HEK293T (cell line): ENCODE results near the gene COP1.

Source experiments
- BHLHE40 ChIP-seq: fragments of 450-650 bp; IDR thresholded peaks from 2 replicates; pipeline ENCODE4 v1.6.1; 2016; ENCODE audit warnings: mild to moderate bottlenecking, moderate library complexity, borderline replicate concordance
- FOXA1 ChIP-seq: fragments of 450-650 bp; IDR thresholded peaks from 2 replicates; pipeline ENCODE4 v1.6.1; 2016; ENCODE audit warnings: mild to moderate bottlenecking
- HDGF ChIP-seq: fragments of 450-650 bp; IDR thresholded peaks from 2 replicates; pipeline ENCODE4 v1.6.1; 2017; ENCODE audit warnings: antibody characterized with exemption, borderline replicate concordance
- SP1 ChIP-seq: fragments of 450-650 bp; IDR thresholded peaks from 2 replicates; pipeline ENCODE4 v1.6.1; 2017
- TARDBP ChIP-seq: fragments of 450-650 bp; IDR thresholded peaks from 2 replicates; pipeline ENCODE4 v1.6.1; 2016

DNA sequence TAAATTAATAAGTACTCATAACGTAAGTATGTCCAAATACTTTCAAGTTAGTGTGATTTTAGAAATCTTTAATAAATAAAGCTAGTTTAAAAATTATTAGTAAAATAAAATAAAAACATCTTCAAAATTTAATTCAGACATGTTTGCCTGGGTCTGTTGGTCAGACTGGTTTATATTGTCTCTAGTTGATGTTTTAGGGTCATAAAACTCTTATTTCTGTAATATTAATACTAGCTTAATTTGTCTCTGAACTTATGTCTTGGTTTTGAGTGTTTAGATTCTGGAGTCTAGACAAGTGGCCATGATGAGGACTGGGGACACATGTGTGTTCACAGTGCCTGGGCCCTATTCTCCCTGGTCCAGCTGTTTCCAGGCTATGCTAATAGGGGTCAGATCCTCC, 279.1 kb downstream of the COP1 start:
- no peak for TF ChIP-seq SP1
- no peak for TF ChIP-seq TARDBP
- no peak for TF ChIP-seq BHLHE40
- TF ChIP-seq HDGF = no peak
- TF ChIP-seq FOXA1 = no peak
